CD4-positive, alpha-beta T cell treated with Interleukin-17A for 4 hours (primary cell): ENCODE results near the gene MYLIP.
A peak's percentile ranks its signal among the peaks of the same experiment; 100 is the strongest.

ENCODE experiments used
- DNase-seq: peaks from one replicate; pipeline ENCODE4 v3.0.0-alpha.2; 2020; ENCODE audit warnings: mixed read lengths

MYLIP gene

DNA sequence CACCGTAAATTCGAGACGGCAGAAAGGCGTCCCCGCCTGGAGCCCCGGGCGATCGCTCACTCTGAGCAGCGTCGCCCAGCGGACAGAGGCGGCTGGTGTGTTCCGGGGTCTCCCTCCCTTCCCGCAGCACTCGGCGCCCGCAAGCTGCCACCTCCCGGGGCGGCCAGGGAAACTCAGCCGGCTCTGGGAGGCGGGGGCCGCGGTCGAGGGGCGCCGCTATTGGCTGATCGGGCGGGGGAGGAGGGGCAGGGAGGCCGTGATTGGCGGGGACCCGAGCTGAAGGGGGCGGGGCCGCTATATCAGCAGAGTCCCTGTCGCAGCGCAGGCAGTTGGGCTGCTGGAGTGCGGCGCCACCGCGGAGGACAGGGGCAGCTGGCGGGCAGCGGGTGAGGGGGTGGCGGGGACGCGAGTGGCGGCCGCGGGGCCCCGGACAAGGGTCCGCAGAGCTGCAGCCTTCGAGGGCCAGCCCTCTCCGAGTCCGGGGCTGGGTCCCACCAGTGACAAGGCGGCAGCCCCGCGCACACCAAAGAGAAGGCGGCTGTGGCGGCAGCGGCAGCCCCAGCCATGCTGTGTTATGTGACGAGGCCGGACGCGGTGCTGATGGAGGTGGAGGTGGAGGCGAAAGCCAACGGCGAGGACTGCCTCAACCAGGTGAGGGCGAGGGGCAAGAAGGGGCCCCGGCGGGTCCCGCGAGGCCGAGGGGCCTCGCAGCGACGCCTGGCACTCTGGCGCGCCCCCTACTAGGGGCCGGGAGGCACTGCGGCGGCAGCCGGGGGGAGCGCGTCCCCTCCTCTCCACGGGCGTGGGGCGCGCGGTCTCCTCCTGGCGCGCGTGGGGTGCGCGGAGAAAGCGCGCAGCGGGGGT lies at the start of gene MYLIP:
Gene MYLIP (plus strand): TSS at position 328 of the 864 bp plus-strand sequence. CDS start 237 bp downstream, at position 565.
- peak; percentile 98 for DNase-seq

DNA sequence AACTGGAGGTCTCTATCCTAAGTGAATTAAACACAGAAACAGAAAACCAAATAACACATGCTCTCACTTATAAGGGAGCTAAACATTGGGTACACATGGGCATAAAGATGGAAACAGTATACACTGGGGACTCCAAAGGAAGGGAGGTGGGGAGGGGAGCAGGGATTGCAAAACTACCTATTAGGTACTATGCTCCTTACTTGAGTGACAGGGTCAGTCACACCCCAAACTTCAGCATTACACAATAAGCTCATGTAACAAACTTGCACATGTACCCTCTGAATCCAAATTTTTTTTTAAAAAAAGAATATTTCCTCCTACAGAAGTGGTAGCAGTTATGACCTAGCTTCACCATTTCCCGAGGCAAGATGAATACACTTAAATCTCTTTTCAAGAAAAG lies 49.5 kb upstream of the MYLIP start:
- no peak for DNase-seq

DNA sequence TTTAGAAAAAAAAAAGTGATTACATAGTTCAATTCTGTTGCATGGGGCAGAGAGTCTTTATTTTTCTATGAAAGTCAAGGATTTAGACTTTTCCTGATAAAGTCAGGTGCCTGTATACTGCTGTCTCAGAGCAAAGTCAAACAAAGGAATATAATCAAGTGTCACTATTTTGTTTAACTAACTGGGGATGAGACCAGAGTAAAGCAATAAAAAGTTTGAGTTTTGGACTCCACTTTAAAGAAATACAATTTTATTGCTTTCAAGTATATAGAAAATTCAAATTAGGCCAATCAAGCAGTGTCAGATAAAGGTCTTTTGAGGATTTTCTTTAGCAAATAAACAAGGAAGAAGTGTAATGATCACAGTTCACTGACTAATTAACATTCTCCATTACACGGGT lies 48.7 kb upstream of the MYLIP start:
- no peak for DNase-seq

DNA sequence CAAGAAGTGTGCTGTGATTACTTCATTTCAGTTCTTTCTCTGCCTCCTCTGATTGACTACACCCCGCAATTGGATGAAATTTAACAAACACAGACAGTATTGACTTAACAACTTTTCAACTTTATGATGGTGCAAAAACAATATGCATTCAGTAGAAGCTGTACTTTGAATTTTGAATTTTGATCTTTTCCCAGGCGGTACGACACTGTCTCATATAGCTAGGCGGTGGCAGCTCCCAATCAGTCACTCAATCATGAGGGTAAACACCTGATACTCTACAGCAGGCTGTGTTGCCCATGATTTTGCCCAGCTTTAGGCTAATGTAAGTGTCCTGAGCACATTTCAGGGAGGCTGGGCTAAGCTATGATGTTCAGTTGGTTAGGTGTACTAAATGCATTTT lies 47.6 kb upstream of the MYLIP start:
- no peak for DNase-seq

DNA sequence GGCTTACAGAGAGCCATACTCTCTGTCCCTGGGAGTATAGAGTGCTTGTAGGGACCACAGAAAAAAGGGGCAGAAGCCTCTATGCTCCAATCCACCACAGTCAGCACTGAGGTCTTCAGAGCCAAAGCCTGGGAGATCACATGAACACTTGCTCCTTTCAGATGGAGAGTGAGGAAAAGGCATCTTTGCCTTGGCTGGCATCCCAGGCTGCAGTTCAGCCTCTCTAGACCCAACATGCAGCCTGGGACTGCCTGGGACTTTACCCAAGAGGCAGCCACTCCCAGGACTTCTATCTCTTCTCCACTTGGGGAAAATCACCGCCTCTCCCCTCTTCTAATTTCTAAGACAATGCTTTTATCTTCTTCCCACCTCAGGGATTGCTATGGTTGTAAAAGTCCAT lies 46.5 kb upstream of the MYLIP start:
- no peak for DNase-seq

DNA sequence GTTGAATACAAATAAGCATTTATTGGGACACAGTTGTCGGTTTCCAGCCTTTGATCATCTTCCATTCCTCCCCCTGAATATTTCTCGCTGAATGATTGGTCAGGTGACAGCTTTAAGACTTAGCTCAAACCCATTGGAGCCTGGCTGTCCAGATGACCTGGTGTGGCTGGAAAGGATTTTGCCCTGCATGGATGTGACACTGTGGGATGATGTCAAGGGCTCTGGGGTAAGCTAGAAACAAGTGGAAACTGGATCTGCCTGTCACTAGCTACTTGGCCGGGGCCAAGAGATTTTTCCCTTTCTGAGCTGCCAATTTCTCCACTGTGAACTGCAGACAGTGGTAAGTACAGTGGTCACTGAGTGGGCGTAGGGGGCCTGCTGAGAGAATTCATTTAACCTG lies 41.9 kb upstream of the MYLIP start:
- no peak for DNase-seq

DNA sequence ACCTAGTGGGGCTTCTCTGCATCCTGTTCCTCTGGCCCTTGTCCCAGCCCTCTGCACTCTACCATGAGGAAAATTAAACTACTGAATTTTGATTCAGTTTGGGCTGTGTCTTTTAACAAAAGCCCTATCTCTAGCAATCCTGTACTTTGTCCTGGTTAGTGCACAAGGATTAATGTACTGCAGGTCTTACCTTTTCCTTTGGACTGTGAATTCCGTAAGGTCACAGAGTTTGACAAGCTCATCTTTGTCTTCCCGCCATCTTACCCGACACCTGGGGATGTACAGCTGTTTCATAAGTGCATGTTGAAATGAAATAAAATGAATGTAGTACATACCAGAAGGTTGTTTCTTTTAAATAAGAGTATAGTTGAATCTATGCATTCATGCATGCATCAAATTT lies 41.5 kb upstream of the MYLIP start:
- DNase-seq: no peak

DNA sequence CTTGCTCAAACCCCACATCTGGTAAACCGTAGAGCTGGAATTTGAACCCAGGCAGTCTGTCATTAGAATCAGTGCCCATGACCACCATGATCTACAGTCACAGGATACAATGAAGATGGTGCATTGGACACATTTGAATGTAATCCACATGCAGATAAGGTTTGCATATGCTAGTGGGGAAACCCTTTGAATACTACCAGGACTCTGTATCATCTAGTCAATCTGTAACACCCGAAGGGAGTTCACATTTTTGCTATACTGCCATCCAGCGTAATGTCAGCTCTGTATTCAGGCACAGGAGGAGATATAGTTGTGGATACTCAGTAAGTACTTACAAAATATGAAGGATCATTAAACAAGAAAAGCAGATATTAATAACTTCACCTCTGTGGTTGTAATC lies 40.5 kb upstream of the MYLIP start:
- no peak for DNase-seq

DNA sequence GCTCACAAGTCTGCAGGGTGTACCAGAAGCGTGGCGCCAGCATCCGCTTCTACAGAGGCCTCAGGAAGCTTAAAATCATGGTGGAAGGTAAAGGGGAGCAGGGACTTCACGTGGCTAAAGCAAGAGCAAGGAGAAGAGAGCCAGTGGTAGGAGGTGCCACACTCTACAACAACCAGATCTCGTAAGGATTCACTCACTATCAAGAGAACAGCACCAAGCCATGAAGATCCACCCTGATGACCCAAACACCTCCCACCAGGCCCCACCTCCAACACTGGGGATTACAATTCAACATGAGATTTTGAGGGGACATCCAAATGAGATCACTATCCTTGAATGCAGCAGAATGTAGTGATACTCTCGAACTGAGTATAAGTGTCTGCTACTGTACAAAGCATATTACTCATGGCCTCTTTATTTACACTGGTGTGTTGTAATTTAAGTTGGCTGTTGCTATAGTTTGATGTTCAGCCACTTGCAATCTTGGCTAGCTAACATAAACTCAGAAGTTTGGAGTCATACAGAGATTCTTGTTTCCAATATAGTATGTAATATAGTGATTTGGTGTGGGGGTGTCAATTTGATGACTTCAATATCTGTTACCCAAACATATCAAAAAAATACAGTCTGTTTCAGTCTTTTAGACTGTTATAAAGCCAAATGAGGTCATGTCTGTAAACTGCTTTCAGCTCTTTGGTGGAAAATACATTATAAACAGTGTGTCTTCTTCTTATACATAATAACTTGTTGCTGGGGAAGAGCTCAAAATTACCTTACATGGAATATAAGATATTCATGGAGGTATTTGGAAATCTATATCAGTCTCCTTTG lies 39.4 kb upstream of the MYLIP start:
- no peak for DNase-seq

DNA sequence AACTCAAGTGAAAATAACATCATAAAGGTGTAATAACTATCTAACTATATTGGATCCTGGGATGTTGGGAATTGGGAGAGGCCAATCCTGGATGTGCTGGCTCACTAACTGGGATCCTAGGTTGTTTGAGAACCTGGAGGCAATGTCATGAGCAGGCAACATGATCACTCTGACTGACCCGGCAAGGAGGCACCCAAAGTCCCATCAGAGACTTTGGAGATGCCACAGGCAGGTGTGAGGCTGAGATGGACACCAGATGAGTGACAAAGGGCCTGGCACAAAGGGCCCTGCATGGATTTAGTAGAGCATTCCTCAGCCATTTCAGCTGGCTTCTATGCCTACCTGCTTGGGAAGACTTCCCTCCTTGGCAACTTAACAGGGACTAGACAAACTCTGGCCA lies 38.4 kb upstream of the MYLIP start:
- no peak for DNase-seq

DNA sequence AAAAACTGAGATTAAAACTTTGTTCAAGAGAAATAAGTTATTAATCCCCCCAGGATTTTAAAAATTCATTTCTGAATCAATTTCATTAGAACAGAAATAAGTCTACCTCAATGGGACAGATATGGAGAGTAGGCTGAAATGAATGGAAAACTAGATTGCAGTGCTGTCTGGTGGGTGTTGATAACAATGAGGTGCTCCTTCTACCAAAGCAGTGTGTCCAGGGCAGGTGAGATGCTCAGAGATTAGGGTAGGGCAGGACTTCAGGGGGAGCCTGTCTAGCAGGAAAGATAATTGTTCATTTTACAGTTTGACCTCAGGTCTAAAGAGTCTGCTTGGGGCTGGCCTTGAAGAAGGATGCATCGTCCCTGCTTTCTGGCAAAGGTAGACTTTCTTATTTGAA lies 38.0 kb upstream of the MYLIP start:
- no peak for DNase-seq

DNA sequence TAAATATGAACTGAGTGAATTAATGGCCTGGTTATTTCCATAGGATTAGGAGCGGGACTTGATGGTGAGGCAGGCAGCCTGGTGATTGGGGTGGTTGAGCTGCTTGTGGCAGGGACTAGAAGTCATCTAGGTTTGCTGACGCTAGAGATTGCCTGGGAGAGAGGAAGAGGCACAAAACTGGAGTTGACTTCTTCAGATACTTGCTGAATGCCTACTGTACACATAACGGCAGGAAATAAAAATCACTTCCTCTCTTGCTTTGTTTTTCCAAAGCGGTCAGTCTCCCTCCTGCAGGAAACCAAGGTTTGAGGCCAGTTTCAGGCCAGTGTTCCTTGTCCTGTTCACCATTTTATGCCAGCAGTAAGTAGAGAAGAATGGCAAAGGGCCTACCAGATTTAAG lies 36.7 kb upstream of the MYLIP start:
- DNase-seq: no peak

DNA sequence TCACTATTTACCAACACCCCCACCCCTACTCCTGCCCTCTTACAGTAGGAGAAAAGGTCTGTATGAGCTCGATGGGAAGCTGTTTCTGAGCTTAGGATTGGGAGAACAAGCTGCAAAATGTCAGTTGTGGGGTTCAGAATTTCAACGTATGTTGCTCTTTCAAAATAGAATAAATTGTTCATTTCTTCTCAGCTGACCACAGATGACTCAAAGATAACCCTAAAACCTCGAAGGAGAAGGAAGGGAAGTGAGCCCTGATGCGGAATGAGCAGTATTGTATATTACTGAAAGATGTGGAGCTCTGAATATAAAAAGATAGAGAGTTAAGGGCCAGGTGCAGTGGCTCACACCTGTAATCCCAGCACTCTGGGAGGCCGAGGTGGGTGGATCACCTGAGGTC lies 35.9 kb upstream of the MYLIP start:
- DNase-seq: no peak

DNA sequence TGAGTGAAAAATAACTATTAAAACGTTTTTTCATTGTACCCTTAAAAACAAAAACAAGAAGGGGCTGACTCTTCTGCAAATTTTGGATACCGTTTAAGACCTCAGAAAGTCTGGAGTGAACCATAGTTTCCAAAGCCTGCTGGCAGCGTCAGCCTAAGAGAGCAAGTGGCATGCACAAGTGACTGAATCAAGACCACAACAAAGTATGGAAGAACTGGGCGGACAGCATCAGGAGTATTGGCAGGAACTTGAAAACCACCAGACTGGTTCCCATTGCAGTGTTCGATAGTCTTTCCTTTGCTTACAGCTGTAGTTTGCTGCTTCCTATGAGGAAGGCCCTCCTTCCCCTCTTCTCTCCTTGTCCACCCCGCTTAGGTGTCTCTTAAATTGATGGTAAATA lies 33.7 kb upstream of the MYLIP start:
- no peak for DNase-seq

DNA sequence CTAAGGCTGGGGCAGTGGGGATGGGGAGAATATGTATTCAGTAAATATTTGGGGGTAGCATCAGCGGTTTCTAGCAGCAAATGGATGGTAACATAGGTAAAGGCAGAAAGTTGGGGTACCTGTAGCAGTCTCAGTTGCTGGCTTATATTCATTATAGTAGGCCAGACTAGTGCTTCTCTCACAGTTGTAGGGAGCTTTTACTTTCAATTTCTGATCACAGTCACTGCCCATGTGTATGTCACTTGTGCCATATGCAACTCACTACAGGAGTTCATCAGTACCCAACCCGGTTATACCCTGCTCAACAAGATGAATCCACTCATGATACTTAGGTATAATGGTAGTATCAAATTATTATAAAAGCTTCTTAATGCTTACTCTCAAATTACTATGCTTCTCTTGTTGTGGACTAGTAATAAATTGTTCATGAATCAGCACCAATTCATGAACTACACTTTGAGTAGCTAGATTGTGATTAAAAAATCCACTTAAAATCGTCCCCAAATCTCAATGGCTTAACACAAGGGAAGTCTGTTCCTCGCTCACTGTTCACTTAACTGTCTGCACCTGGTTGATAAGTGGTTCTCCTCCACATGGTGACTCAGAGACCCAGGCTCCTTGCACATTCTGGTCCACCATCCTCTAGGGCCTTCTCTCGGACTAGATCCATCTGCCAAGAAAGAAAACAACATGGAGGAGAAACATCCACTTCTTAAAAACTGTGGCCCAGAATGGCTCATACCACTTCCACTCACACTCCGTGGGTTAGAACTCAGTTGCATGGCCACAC lies 31.3 kb upstream of the MYLIP start:
- no peak for DNase-seq

DNA sequence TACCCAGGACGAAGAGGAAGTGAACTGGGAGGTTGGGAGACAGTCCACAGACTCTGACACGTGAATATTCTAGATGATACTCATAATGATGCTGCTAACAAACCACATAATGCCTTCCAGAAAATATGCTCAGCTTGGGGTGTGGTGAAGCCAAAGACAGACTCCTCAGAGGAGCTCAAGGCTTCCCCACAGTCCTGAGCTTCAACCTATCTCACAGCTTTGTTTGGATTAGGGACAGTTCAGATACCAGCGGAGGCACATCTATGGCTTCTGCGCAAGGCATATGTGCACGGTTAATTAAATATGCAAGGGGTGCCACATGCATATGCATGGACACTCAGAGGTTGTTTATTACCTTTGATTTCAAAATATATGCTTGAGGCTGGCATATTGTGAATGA lies 30.7 kb upstream of the MYLIP start:
- no peak for DNase-seq

DNA sequence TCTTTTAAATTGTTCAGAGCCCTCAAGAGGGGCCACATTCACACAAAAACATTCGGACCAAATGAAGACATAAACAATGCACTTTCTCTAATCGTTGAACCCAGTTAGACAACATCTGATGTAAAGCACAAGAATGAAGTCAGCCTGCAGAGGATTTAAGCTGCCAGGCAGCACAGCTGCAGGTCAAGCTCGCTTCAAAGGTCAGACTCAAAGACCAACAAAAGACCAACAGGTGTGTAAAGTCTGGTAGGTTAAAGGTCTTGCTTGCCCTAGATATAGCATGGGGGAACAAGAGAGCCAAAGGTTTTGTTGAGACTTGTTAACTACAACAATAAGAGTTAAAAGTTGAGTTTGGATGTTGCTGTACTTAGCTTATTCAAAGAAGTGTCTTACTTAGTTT lies 26.7 kb upstream of the MYLIP start:
- DNase-seq: no peak

DNA sequence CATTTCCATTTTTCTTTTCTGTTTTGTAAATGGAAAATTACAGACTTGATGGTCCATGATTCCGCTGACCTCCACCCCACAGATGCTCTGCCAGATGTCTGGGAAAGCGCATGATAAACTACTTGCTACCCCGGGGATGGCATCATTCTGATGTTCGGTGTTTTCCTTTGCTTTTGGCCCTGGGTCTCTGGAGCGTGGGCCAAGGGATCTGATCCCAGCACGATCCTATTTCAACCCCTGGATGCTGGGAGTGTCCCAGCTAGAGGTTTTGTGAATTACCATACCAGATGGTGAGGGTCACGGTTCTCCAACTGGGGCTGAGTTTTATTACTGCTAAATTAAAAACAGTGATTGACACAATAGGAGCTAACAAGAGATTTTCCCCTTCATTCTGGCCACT lies 25.2 kb upstream of the MYLIP start:
- no peak for DNase-seq

DNA sequence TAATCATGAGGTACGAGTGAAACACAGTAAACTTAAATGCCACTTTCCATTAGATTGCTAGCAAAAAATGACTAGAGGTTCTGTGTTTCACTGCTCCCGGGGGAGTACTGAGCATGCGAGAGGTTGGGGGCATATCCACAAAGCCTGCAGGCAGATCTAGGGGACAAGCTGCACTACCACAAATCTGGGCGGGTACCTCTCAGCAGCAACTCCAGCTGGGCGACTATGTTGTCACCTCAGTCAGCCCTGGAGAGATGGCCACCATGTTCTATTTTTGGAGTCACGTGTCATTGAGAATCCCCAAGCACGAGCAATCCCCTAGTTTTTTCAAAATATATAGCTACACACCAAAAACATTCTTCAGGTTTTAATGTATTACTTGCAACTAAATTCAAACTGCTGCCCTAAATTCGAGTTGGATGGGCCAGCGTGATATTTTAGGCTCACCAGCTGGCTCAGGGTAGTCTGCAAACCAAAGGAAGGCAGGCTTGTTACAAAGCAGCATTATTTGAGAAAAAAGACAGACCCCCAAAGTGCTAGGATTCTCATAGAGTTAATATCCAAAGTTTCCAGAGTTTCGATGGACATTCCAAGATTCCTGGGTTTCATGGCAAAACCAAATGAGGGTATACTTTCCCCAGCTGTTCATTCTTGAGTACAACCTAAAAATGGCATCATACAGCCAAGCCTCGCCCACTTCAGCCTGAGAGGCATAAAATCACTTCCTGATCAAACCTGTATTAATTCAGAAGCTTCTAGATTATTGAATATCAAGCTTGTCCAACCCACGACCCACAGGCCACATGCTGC lies 24.1 kb upstream of the MYLIP start:
- DNase-seq: no peak

DNA sequence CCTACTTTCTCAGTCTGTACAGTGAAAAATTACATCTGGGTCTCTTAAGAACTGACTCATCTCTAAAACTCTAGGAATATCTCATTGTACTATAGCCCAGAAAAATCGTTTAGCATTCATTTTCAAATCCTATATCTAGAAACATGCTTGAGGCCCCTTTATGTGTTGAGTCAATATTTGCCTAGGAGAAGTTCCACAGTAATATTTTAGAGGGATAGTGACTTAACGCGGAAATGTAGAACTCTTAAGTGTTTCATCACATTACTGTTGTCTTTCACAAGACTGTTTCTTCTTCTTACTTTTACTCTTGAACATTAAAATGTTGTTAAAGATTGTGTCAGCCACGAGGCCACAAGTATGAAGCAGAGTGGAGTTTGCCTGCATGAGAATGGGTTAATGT lies 23.0 kb upstream of the MYLIP start:
- DNase-seq: no peak

DNA sequence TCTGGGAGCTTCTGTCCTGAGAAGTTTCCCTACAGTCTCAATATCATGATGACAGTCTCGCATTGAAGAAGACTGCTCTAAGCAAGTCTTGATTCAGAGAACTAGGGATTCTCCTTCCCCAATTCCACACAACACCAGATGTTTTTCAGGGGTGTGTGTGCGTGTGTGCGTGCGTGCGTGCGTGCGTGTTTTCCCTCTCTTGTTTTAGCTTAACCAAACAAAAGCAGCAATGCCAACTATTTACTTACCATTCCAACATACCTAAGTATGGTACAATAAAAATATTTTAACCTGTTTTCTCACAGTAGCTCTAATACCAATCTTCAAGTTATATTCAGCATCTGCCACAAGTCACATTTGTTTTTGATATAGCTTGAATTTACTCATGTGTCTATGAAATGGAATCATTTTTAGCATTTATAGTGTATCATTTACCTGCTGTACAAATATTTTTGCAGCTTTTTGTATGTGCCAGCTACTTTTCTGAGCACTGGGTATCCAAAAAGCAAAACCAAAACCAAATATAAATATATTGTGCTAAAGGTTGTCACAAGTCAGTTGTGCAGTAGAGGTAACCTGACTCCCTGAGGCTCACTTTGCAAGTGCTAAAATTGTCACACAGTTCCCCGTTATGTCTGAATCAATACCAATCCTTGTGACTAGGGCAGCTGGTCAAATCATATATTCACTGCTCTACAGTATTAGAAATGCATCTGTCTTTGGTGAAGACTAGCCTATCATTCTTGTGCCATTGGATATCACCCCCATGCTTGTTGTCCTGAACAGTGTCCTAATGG lies 21.7 kb upstream of the MYLIP start:
- DNase-seq: no peak

DNA sequence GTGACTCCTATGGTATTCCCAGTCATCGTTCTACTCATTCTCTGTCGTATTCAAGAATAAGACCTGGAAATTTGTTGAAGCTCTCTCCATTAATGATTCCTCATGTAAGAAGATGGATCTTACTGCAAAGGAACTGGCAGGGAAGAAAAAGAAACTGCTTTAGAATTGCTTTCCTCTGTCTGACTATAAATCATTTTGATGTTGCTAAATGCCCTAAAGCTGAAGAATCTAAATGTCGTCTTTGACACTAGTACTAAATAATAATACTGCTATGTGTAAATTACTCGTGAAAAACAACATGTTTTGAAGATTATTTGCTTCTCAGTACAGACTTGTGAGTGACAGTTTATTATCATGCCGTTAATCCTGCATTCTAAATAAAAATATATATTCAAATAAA lies 20.5 kb upstream of the MYLIP start:
- no peak for DNase-seq
